T-cell (primary cell): ENCODE data around the gene MRGPRX4. TPM values are rescaled to one million over a fixed set of nuclear protein-coding genes. Genes with fewer than 3 reads are reported as not detected.
A peak's percentile ranks its signal among the peaks of the same experiment; 100 is the strongest.
"Not testable (repeated sequence)": the region's sequence is repeated elsewhere in the genome, so short reads cannot be mapped to it uniquely, and the experiment has no call there.

ENCODE experiments used
- ATAC-seq, 4 experiments: fragments of 200-7000 bp in 3 of 4; fragments of 150-1000 bp in 1 of 4; cut with Tn5 transposase; replicated peaks in 1 of 4; 1 replicate in 3 of 4; 2 replicates in 1 of 4; pipeline ENCODE4 v1.10.0; 2021; ENCODE audit warnings: moderate library complexity in 3 of 4, mild to moderate bottlenecking in 2 of 4, moderate number of reproducible peaks in 1 of 4
- CTCF ChIA-PET, 2 donors: fragments of 300-600 bp; sonication (Branson Sonifier 250); formaldehyde crosslinking; loops; one replicate each; lab custom pipeline; 2022; ENCODE audit warnings: antibody characterized with exemption in 2 of 2; lab: Charles Lee
- POLR2A ChIA-PET, 2 donors: fragments of 300-600 bp; sonication (Branson Sonifier 250); formaldehyde crosslinking; loops; one replicate each; lab custom pipeline; 2022; ENCODE audit warnings: antibody characterized with exemption in 2 of 2; lab: Charles Lee
- DNase-seq, 35 experiments: peaks; one replicate each; pipeline versions ENCODE4 v3.0.0 to v3.0.0-alpha.2; 2013 to 2023
- H3K27ac ChIP-seq: one replicate; pipeline ENCODE4 v1.5.1; 2013; ENCODE audit warnings: low read length
- H3K27me3 ChIP-seq, 2 experiments: replicated peaks in 1 of 2; 1 replicate in 1 of 2; 2 replicates in 1 of 2; pipeline versions ENCODE4 v1.6.1 to v1.7.0; 2013; ENCODE audit warnings: low read length in 1 of 2, mixed read lengths in 1 of 2; ENCODE audit not compliant: control insufficient read depth in 2 of 2, insufficient read depth in 2 of 2; ENCODE audit errors: extremely low read depth in 1 of 2
- H3K36me3 ChIP-seq, 2 donors: 1 replicate in 1 of 2; 2 replicates in 1 of 2; pipeline versions ENCODE4 v1.6.1 to v1.7.0; 2013; ENCODE audit warnings: low read length in 1 of 2; ENCODE audit not compliant: control insufficient read depth in 2 of 2, insufficient read depth in 1 of 2; ENCODE audit errors: extremely low read depth in 1 of 2
- H3K4me1 ChIP-seq, 2 experiments: 1 replicate in 1 of 2; 2 replicates in 1 of 2; pipeline versions ENCODE4 v1.6.1 to v1.7.0; 2013; ENCODE audit warnings: low read length in 2 of 2, mixed read lengths in 1 of 2; ENCODE audit not compliant: insufficient read depth in 2 of 2, control insufficient read depth in 1 of 2; ENCODE audit errors: extremely low read depth in 1 of 2
- H3K4me3 ChIP-seq, 2 donors: 1 replicate in 1 of 2; 2 replicates in 1 of 2; pipeline versions ENCODE4 v1.5.1 to v1.7.0; 2013; ENCODE audit warnings: mild to moderate bottlenecking in 2 of 2, low read length in 1 of 2, moderate library complexity in 1 of 2; ENCODE audit not compliant: control insufficient read depth in 1 of 2; ENCODE audit errors: extremely low read depth in 1 of 2
- H3K9me3 ChIP-seq: 2 replicates; pipeline ENCODE4 v1.7.0; 2013
- H3K27ac Mint-ChIP-seq, 2 donors: one replicate each; pipeline ENCODE4 v1.8.0; 2020 to 2021; ENCODE audit warnings: mild to moderate bottlenecking in 2 of 2, mixed read lengths in 2 of 2
- H3K27me3 Mint-ChIP-seq, 2 donors: one replicate each; pipeline ENCODE4 v1.8.0; 2021 to 2022; ENCODE audit warnings: mixed read lengths in 2 of 2
- H3K36me3 Mint-ChIP-seq: one replicate; pipeline ENCODE4 v1.8.0; 2021; ENCODE audit warnings: mixed read lengths
- H3K4me1 Mint-ChIP-seq, 3 donors: one replicate each; pipeline ENCODE4 v1.8.0; 2020 to 2022; ENCODE audit warnings: mixed read lengths in 3 of 3, mild to moderate bottlenecking in 1 of 3
- H3K4me3 Mint-ChIP-seq, 3 donors: one replicate each; pipeline ENCODE4 v1.8.0; 2020 to 2022; ENCODE audit warnings: mild to moderate bottlenecking in 3 of 3, mixed read lengths in 3 of 3, moderate library complexity in 3 of 3
- H3K9me3 Mint-ChIP-seq, 3 donors: one replicate each; pipeline ENCODE4 v1.8.0; 2020 to 2022; ENCODE audit warnings: mixed read lengths in 3 of 3
- WGBS: methylation state at CpG from one replicate; pipeline ENCODE4 v1.1.5; 2013; ENCODE audit warnings: missing lambda C conversion rate; ENCODE audit not compliant: insufficient coverage; 5-methylcytosine and 5-hydroxymethylcytosine counted together
- total RNA-seq, 35 experiments: library from RNA in 6 of 35; stranded (reverse) in 6 of 35; fragments of 120-200 nt in 1 of 35; gene quantifications; one replicate each; pipeline versions ENCODE4 v1.2.1 to v1.2.4 and lab custom pipeline; 2013 to 2026

The MRGPRX4 gene
- total RNA-seq, 5 donors from 2014 or later (not counting 1 experiment from before 2014, with no cell fraction given) = not detected

DNA sequence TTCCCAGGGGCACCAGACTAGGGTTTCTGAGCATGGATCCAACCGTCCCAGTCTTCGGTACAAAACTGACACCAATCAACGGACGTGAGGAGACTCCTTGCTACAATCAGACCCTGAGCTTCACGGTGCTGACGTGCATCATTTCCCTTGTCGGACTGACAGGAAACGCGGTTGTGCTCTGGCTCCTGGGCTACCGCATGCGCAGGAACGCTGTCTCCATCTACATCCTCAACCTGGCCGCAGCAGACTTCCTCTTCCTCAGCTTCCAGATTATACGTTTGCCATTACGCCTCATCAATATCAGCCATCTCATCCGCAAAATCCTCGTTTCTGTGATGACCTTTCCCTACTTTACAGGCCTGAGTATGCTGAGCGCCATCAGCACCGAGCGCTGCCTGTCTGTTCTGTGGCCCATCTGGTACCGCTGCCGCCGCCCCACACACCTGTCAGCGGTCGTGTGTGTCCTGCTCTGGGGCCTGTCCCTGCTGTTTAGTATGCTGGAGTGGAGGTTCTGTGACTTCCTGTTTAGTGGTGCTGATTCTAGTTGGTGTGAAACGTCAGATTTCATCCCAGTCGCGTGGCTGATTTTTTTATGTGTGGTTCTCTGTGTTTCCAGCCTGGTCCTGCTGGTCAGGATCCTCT is 709 bp downstream of the MRGPRX4 start:
- WGBS = 84% methylated on average over 23 of the region's 28 CpGs
- no peak for ATAC-seq
- Histone ChIP-seq H3K27me3 (peaks cover 0 to 13% of the 10 kb centered on the region in 2 experiments), H3K4me3 (no peak overlapping the region), H3K9me3 (no peaks in the 10 kb centered on the region), H3K27ac (no peak overlapping the region), H3K36me3 (no peaks in the 10 kb centered on the region), H3K4me1 (no peaks in the 10 kb centered on the region)
- DNase-seq = no peak
- Mint-ChIP-seq H3K27me3 (peaks cover 23 to 48% of the 10 kb centered on the region in 2 donors), H3K36me3 (no peaks in the 10 kb centered on the region), H3K4me3 (no peak overlapping the region), H3K27ac (peak overlapping the region in 1 of 2 donors; percentile 20), H3K4me1 (no peaks in the 10 kb centered on the region), H3K9me3 (no peaks in the 10 kb centered on the region)
- CTCF ChIA-PET = no interaction called here
- POLR2A ChIA-PET = no interaction called here

DNA sequence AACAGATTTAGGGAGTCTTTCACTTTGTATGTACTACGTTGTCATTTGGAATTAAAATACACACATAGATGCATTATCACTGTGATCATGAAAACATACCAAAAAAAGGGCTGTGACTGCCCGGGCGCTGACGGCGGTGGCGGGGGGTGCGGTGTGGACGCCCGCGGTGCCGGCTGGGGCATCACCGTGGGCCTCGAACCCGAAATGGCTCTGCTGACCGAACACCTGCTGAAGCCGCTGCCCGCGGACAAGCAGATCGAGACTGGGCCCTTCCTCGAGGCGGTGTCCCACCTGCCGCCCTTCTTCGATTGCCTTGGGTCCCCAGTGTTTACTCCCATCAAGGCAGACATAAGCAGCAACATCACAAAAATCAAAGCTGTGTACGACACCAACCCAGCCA is 16.2 kb downstream of the MRGPRX4 start:
- Mint-ChIP-seq H3K9me3 (no peaks in the 10 kb centered on the region), H3K36me3 (no peaks in the 10 kb centered on the region), H3K4me3 (no peak overlapping the region), H3K27me3 (peaks cover 26 to 35% of the 10 kb centered on the region in 2 donors), H3K27ac (no peak overlapping the region), H3K4me1 (no peaks in the 10 kb centered on the region)
- peaks cover 0 to 21% of the 10 kb centered on the region in 2 experiments for H3K27me3 ChIP-seq
- no peak overlapping the region for H3K27ac ChIP-seq
- H3K9me3 ChIP-seq = no peaks in the 10 kb centered on the region
- ATAC-seq = no peak
- no peaks in the 10 kb centered on the region for H3K4me1 ChIP-seq
- no peak overlapping the region for H3K4me3 ChIP-seq
- CTCF ChIA-PET = interaction anchor here in 1 of 2 donors (0.6 kb wide), 1 partner anchor 74 kb away, joined by 3 read pairs; no protein-coding TSS in a partner anchor
- 95% methylated on average over 17 of the region's 24 CpGs for WGBS
- POLR2A ChIA-PET = no interaction called here
- no peak for DNase-seq
- H3K36me3 ChIP-seq = no peaks in the 10 kb centered on the region

DNA sequence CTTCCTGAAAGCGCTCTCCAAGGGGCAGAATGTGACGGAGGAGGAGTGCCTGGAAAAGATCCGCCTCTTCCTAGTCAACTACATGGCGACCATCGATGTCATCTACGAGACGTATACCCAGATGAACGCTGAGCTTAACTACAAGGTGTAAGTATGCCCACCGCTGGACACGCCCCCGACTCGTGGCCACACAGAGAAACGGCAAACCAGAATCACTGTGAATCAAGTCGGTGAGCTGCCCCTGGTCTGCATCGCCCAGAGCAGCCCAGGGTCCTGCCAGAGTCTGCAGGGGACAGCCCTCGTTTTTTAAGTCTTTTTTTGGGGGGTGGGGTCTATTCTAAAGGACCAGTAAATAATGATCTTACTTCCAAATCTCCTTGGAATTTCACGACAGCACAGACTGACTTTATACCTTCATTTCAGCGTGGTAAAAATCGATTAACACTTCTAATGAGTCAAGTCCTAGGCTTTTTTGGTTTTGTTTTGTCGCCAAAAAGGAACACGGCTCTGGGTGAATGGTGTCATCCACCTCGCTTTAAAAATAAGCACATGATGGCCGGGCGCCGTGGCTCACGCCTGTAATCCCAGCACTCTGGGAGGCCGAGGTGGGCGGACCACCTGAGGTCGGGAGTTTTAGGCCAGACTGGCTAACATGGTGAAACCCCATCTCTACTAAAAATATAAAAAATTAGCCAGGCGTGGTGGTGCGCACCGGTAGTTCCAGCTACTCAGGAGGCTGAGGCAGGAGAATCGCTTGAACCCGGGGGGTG is 17.0 kb downstream of the MRGPRX4 start:
- WGBS = 89% methylated on average over 13 of the region's 34 CpGs
- H3K4me3 Mint-ChIP-seq, H3K4me1 Mint-ChIP-seq, H3K36me3 ChIP-seq, H3K9me3 ChIP-seq, H3K36me3 Mint-ChIP-seq, H3K27ac Mint-ChIP-seq, H3K27ac ChIP-seq, ATAC-seq, DNase-seq, POLR2A ChIA-PET, H3K4me3 ChIP-seq, H3K9me3 Mint-ChIP-seq, CTCF ChIA-PET, H3K4me1 ChIP-seq: not testable (repeated sequence)
- peaks cover 0 to 19% of the 10 kb centered on the region in 2 experiments for H3K27me3 ChIP-seq
- peaks cover 24 to 35% of the 10 kb centered on the region in 2 donors for H3K27me3 Mint-ChIP-seq

DNA sequence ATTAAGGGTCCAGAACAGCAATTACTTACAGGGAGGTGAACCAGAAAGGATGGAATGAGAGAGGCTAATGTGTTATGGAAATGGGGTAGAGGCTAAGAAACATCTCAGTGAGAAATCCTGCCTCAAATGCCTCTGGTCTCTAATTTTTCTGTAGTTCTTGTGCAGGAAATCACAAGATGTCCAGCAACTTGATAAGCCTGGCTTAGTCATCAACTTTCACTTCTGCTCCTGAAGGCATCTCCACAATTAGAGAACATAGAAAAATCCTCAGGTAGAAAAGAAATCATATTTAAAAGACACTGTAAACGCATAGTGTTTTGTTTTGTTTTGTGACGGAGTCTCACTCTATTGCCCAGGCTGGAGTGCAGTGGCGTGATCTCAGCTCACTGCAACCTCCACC is 18.7 kb downstream of the MRGPRX4 start:
- Histone ChIP-seq H3K4me3 (no peak overlapping the region), H3K9me3 (no peaks in the 10 kb centered on the region), H3K36me3 (no peaks in the 10 kb centered on the region), H3K27ac (no peak overlapping the region), H3K4me1 (no peaks in the 10 kb centered on the region), H3K27me3 (peaks cover 0 to 17% of the 10 kb centered on the region in 2 experiments)
- DNase-seq = no peak
- CTCF ChIA-PET = no interaction called here
- no peak overlapping the region for H3K27ac Mint-ChIP-seq
- WGBS = 80% methylated on average over 1 of the region's 3 CpGs
- POLR2A ChIA-PET = no interaction called here
- ATAC-seq = no peak
- peaks cover 15 to 29% of the 10 kb centered on the region in 2 donors for H3K27me3 Mint-ChIP-seq
- no peaks in the 10 kb centered on the region for H3K36me3 Mint-ChIP-seq
- H3K4me3 Mint-ChIP-seq = no peak overlapping the region
- no peaks in the 10 kb centered on the region for H3K4me1 Mint-ChIP-seq
- H3K9me3 Mint-ChIP-seq = no peaks in the 10 kb centered on the region

DNA sequence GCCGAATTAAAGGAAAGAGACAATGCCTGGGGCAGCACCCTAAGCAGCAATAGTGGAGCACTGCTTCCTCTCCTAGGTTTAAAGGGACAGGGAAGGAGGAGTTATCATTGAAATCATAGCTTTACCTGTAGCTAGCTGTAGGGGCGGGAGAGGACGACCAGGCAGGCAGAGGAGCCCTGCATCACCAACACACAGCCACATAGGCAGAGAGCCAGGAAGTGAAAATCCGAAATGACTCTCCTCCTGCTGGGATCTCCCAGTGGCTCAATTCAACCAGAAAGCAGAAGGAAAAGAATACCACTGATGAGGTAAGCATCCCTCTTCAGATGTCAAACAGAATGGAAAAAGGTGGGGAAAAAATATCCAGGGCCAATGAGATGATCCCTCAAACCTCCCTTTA is 20.4 kb downstream of the MRGPRX4 start:
- no peaks in the 10 kb centered on the region for H3K4me1 Mint-ChIP-seq
- Histone ChIP-seq H3K9me3 (no peaks in the 10 kb centered on the region), H3K4me1 (no peaks in the 10 kb centered on the region), H3K27ac (no peak overlapping the region), H3K36me3 (no peaks in the 10 kb centered on the region), H3K27me3 (peaks cover 0 to 18% of the 10 kb centered on the region in 2 experiments), H3K4me3 (no peak overlapping the region)
- ATAC-seq (no peak), DNase-seq (no peak)
- WGBS = no CpG with 5 or more reads among the region's 4 CpGs
- ChIA-PET POLR2A (no interaction called here), CTCF (no interaction called here)
- H3K4me3 Mint-ChIP-seq = no peak overlapping the region
- H3K36me3 Mint-ChIP-seq = no peaks in the 10 kb centered on the region
- H3K27me3 Mint-ChIP-seq = peaks cover 9 to 22% of the 10 kb centered on the region in 2 donors
- no peak overlapping the region for H3K27ac Mint-ChIP-seq
- no peaks in the 10 kb centered on the region for H3K9me3 Mint-ChIP-seq

DNA sequence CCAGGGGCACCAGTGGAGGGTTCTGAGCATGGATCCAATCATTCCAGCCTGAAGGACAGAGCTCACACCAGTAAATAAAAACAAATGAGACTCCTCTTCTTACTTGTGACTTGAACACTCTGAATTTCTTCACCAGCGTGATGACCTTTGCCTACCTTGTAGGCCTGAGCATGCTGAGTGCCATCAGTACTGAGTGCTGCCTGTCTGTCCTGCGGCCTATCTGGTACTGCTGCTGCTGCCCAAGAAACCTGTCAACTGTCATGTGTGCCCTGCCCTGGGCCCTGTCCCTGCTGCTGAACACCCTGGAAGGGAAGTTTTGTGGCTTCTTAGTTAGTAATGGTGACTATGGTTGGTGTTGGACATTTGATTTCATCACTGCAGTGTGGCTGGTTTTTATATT is 23.9 kb downstream of the MRGPRX4 start:
- Mint-ChIP-seq H3K27ac (no peak overlapping the region), H3K4me3 (no peak overlapping the region), H3K36me3 (no peaks in the 10 kb centered on the region), H3K4me1 (no peaks in the 10 kb centered on the region), H3K27me3 (peaks cover 18 to 37% of the 10 kb centered on the region in 2 donors), H3K9me3 (no peaks in the 10 kb centered on the region)
- Histone ChIP-seq H3K4me1 (no peaks in the 10 kb centered on the region), H3K9me3 (no peaks in the 10 kb centered on the region), H3K27ac (no peak overlapping the region), H3K4me3 (no peak overlapping the region), H3K27me3 (peaks cover 0 to 10% of the 10 kb centered on the region in 2 experiments), H3K36me3 (no peaks in the 10 kb centered on the region)
- ChIA-PET POLR2A (no interaction called here), CTCF (no interaction called here)
- 82% methylated on average over 2 of the region's 2 CpGs for WGBS
- ATAC-seq = no peak
- DNase-seq = no peak
